Heart left ventricle (tissue), 16 donors: ENCODE measurements around the gene EPN2. TPM values are rescaled to one million over a fixed set of nuclear protein-coding genes. Genes with fewer than 3 reads are reported as not detected.

Source experiments
- ATAC-seq, 4 donors: fragments of 200-7000 bp; cut with Tn5 transposase; one replicate each; pipeline ENCODE4 v1.9.1; 2020 to 2022; ENCODE audit warnings: moderate library complexity in 4 of 4, mild to moderate bottlenecking in 3 of 4, moderate number of reproducible peaks in 1 of 4
- DNase-seq, 5 donors: peaks; one replicate each; pipeline ENCODE4 v3.0.0-alpha.2; 2020
- H3K27ac ChIP-seq, 12 donors: fragments of 200-600 bp; sonication (generic) in 4 of 12; one replicate each; pipeline versions ENCODE4 v1.5.0 to v1.8.0; 2016 to 2022; ENCODE audit warnings: mild to moderate bottlenecking in 2 of 12
- H3K27me3 ChIP-seq, 9 donors: fragments of 200-600 bp; sonication (generic) in 2 of 9; one replicate each; pipeline versions ENCODE4 v1.5.1 to v1.8.0; 2016 to 2022; ENCODE audit warnings: mild to moderate bottlenecking in 3 of 9
- H3K36me3 ChIP-seq, 9 donors: fragments of 200-600 bp; sonication (generic) in 2 of 9; one replicate each; pipeline versions ENCODE4 v1.5.0 to v1.8.0; 2018 to 2022; ENCODE audit warnings: mild to moderate bottlenecking in 2 of 9
- H3K4me1 ChIP-seq, 12 donors: fragments of 200-600 bp; sonication (generic) in 4 of 12; one replicate each; pipeline versions ENCODE4 v1.5.0 to v1.8.0; 2016 to 2022; ENCODE audit warnings: mild to moderate bottlenecking in 3 of 12
- H3K4me3 ChIP-seq, 12 donors: fragments of 200-600 bp; sonication (generic) in 4 of 12; one replicate each; pipeline versions ENCODE4 v1.5.0 to v1.8.0; 2017 to 2022; ENCODE audit warnings: mild to moderate bottlenecking in 9 of 12, moderate library complexity in 4 of 12
- H3K9me3 ChIP-seq, 12 donors: fragments of 200-600 bp; sonication (generic) in 4 of 12; one replicate each; pipeline versions ENCODE4 v1.5.0 to v1.8.0; 2016 to 2022; ENCODE audit warnings: mild to moderate bottlenecking in 1 of 12
- POLR2A ChIP-seq, 2 donors: fragments of 450-650 bp; IDR thresholded peaks; one replicate each; pipeline ENCODE4 v1.6.1; 2017; ENCODE audit warnings: antibody characterized with exemption in 2 of 2, mild to moderate bottlenecking in 2 of 2, moderate library complexity in 2 of 2
- WGBS, 4 donors: extraction: QIAGEN DNeasy Blood & Tissue Kit in 2 of 4; methylation state at CpG; one replicate each; pipeline versions ENCODE4 v1.1.5 to v1.1.7; 2013 to 2018; 5-methylcytosine and 5-hydroxymethylcytosine counted together
- intact Hi-C, 10 donors: fragments of 100-400 bp; cut with DNase I; formaldehyde crosslinking; loops; one replicate each; pipeline versions ENCODE4 v1.11.1 to v1.14.2; 2022
- polyA plus RNA-seq, 2 donors: library from polyadenylated mRNA; stranded (reverse); fragments of 200-250 nt; gene quantifications; one replicate each; pipeline ENCODE4 v1.2.3, GENCODE V29; 2013
- total RNA-seq, 9 donors: library from RNA; depleted of rRNA in 2 of 9; stranded (reverse); fragments of >200 nt in 2 of 9; fragmentation: NEBNext Ultra II Directional in 3 of 9; extraction: Animal tissue kit (Norgen Biotek cat#: 25700) in 3 of 9; gene quantifications; one replicate each; pipeline versions ENCODE4 v1.1.0 to v1.2.4, GENCODE V29; 2016 to 2023
- TF ChIP-seq, protein P1 (sequence below), 12 donors: fragments of 200-600 bp; sonication (generic) in 4 of 12; IDR thresholded peaks; one replicate each; pipeline versions ENCODE4 v1.5.0 to v1.8.0; 2018 to 2022; ENCODE audit warnings: antibody characterized with exemption in 12 of 12, mild to moderate bottlenecking in 5 of 12
- donor health status: ischemic (EF 13 %, LVEDD 7.1; RV severe dilation, severe dysfunction).
- donor health status: healthy with polysubstance abuse.
- donor health status: DM: no; HTN: yes; CAD: no.
- donor health status: DM: no; HTN: no; CAD: no.
- donor health status: ischemic (EF 25% LVEDD 6.9; RV normal size, moderate dysfunction).
- donor health status: ischemic (EF 25% LVEDD 5.7; RV mildly dilated, moderate dysfunction).
- donor health status: healthy.
- donor health status: DM: yes; HTN: yes; CAD: no.
- donor health status: ischemic (EF 35%, LVEDD 5.7; RV mildly dilated, moderate dysfunction).
- donor health status: nonischemic (EF 11% LVEDD 7.7; RV severe dilation, severe dysfunction).
- donor health status: DM: yes; HTN: yes; CAD: no.
- donor health status: PGD.
- donor health status: ischemic (EF 29% LVEDD 5.4; RV normal size, mild dysfunction).
- donor health status: nonischemic (EF 23%, LVEDD 6.1; RV moderate dilation, normal function).

EPN2 gene
- total and polyA plus RNA-seq, 11 donors = 26.4 to 114 (median 72.0) TPM

DNA sequence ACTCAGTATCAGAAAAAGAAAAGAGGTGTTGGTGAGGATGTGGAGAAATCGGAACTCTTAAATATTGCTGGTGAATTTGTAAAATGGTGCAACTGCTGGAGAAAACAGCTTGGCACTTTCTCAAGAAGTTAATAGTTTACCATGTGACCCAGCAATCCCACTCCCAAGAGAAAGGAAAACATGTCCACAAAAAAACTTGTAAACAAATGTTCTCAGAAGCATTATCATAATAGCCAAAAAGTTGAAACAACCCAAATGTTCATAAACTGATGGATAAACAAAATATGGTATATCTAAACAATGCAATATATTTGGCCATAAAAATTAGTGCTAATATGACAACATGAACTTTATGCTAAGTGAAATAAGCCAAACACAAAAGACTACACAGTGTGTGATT is 138.6 kb downstream of the EPN2 start:
- WGBS, 4 donors = 92 to 100% (median 98%) methylated on average over 1 of the region's 1 CpG
- Histone ChIP-seq H3K27ac (no peak overlapping the region), H3K4me1 (peaks cover 2 to 46% (median 22%) of the 10 kb centered on the region in 12 donors), H3K27me3 (no peaks in the 10 kb centered on the region), H3K9me3 (no peaks in the 10 kb centered on the region), H3K4me3 (no peak overlapping the region), H3K36me3 (peaks cover 0 to 16% (median 14%) of the 10 kb centered on the region in 9 donors)
- ATAC-seq (no peak), DNase-seq (no peak)
- intact Hi-C loops = loop anchor here in 1 of 10 donors (5.0 to 10.0 kb wide), 2 partner anchors 72 to 269 kb away; partner anchors contain the start of gene ALDH3A2
- TF ChIP-seq, protein P1, sequence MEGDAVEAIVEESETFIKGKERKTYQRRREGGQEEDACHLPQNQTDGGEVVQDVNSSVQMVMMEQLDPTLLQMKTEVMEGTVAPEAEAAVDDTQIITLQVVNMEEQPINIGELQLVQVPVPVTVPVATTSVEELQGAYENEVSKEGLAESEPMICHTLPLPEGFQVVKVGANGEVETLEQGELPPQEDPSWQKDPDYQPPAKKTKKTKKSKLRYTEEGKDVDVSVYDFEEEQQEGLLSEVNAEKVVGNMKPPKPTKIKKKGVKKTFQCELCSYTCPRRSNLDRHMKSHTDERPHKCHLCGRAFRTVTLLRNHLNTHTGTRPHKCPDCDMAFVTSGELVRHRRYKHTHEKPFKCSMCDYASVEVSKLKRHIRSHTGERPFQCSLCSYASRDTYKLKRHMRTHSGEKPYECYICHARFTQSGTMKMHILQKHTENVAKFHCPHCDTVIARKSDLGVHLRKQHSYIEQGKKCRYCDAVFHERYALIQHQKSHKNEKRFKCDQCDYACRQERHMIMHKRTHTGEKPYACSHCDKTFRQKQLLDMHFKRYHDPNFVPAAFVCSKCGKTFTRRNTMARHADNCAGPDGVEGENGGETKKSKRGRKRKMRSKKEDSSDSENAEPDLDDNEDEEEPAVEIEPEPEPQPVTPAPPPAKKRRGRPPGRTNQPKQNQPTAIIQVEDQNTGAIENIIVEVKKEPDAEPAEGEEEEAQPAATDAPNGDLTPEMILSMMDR (IDR thresholded peaks at IDR 0.05) = no peak
- no peak for TF ChIP-seq POLR2A (IDR thresholded peaks at IDR 0.05)

- DNase-seq = no peak
- no peak for ATAC-seq
- Histone ChIP-seq H3K27ac (peak overlapping the region; percentile 71 to 99 (median 94)), H3K4me3 (peak overlapping the region in 11 of 12 donors; percentile 39 to 97 (median 80)), H3K4me1 (peaks cover 0 to 35% (median 15%) of the 10 kb centered on the region in 12 donors), H3K9me3 (no peaks in the 10 kb centered on the region), H3K27me3 (no peaks in the 10 kb centered on the region), H3K36me3 (peaks cover 0 to 27% (median 25%) of the 10 kb centered on the region in 9 donors)
- intact Hi-C loops = loop anchor here in 1 of 10 donors (5.0 to 10.0 kb wide), 2 partner anchors 70 to 268 kb away; partner anchors contain the start of gene ALDH3A2
- WGBS, 4 donors = 41 to 57% (median 50%) methylated on average over 2 of the region's 2 CpGs
- no peak for TF ChIP-seq POLR2A (IDR thresholded peaks at IDR 0.05)
- TF ChIP-seq, protein P1 (IDR thresholded peaks at IDR 0.05) = no peak
Measured at GRCh38 chr17:19376811-19377210, 139.6 kb downstream of the EPN2 start.

DNA sequence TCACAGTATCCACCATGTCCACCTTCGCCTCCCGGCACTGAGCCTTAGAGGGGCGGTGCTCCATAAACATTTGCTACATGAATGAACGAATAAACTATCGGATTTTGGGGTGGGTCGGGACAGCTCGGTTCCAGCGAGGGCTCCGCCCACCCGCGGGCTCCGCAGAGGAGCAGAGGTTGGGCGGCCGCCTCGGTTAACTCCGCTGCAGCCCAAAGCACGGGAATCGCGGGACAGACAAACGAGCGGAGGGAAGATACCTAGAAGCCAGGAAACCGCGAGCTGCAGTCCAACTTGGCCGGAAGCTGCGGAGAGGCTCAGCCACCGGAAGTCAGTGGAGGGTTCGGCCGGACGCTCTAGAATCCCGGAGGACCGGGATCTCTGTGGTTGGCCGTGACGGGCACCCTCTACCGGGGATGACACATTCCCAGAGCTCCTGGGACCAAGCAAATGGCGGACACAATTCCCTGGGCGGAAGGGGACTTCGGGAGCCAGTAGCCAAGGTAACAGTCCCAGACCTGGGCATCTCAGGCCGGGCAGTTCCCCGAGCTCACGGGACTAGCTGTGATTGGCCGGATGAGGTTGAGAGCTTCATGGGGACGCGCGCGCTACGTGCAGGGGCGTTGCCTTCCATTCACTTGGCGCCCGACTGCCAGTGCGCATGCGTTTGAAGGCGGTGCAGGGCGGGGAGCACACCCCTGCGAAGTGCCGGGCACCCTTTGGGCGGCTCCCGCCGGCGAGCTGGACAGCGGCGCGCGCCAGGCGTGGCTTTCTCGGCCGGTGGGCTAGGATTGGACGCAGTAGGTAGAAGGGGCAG is 140.6 kb downstream of the EPN2 start:
- peaks cover 0 to 37% (median 34%) of the 10 kb centered on the region in 9 donors for H3K36me3 ChIP-seq
- intact Hi-C loops = loop anchor here in 1 of 10 donors (5.0 to 10.0 kb wide), 2 partner anchors 69 to 267 kb away; partner anchors contain the start of gene ALDH3A2
- peak overlapping the region; percentile 71 to 99 (median 94) for H3K27ac ChIP-seq
- ATAC-seq = peak; percentile 92 to 98 (median 96)
- H3K4me1 ChIP-seq = peaks cover 0 to 30% (median 17%) of the 10 kb centered on the region in 12 donors
- no peaks in the 10 kb centered on the region for H3K27me3 ChIP-seq
- no peaks in the 10 kb centered on the region for H3K9me3 ChIP-seq
- peak; percentile 99 for DNase-seq
- TF ChIP-seq, protein P1 (IDR thresholded peaks at IDR 0.05) = peak in 4 of 12 donors; percentile 5 to 33 (median 20)
- peak in 1 of 2 donors; percentile 44 for TF ChIP-seq POLR2A (IDR thresholded peaks at IDR 0.05)
- WGBS, 4 donors = 0% methylated on average over 22 to 67 of the region's 67 CpGs
- H3K4me3 ChIP-seq = peak overlapping the region; percentile 65 to 97 (median 80)
